CD4-positive, alpha-beta T cell (primary cell): ENCODE results near the gene ZC3H18. TPM values are rescaled to one million over a fixed set of nuclear protein-coding genes. Genes with fewer than 3 reads are reported as not detected.
A peak's percentile ranks its signal among the peaks of the same experiment; 100 is the strongest.

ENCODE experiments used
- ATAC-seq: fragments of 200-7000 bp; cut with Tn5 transposase; one replicate; pipeline ENCODE4 v1.10.0; 2022; ENCODE audit warnings: mild to moderate bottlenecking; ENCODE audit not compliant: poor library complexity
- CTCF ChIA-PET: fragments of 350-600 bp; sonication (Branson Sonifier 250); formaldehyde crosslinking; loops from one replicate; lab custom pipeline; 2021; ENCODE audit warnings: antibody characterized with exemption, inconsistent platforms; lab: Charles Lee
- POLR2A ChIA-PET: fragments of 350-600 bp; sonication (Branson Sonifier 250); formaldehyde crosslinking; loops from one replicate; lab custom pipeline; 2021; ENCODE audit warnings: antibody characterized with exemption, inconsistent platforms; lab: Charles Lee
- DNase-seq, 14 experiments: peaks; one replicate each; pipeline ENCODE4 v3.0.0-alpha.2; 2013 to 2020; ENCODE audit warnings: mixed read lengths in 2 of 14
- H3K27ac ChIP-seq, 2 donors: one replicate each; pipeline versions ENCODE4 v1.5.1 to v1.7.0; 2013; ENCODE audit warnings: low read length in 2 of 2, low read depth in 1 of 2, mild to moderate bottlenecking in 1 of 2
- H3K27me3 ChIP-seq, 2 experiments: 1 replicate in 1 of 2; 2 replicates in 1 of 2; pipeline versions ENCODE4 v1.6.1 to v1.7.0; 2013; ENCODE audit warnings: low read length in 2 of 2, control low read depth in 1 of 2, mild to moderate bottlenecking in 1 of 2, moderate library complexity in 1 of 2; ENCODE audit not compliant: insufficient read depth in 2 of 2, control insufficient read depth in 1 of 2
- H3K36me3 ChIP-seq: one replicate; pipeline ENCODE4 v1.6.1; 2013; ENCODE audit warnings: low read length, control low read depth; ENCODE audit not compliant: insufficient read depth
- H3K4me1 ChIP-seq: one replicate; pipeline ENCODE4 v1.6.1; 2013; ENCODE audit warnings: low read length, control low read depth; ENCODE audit not compliant: insufficient read depth
- H3K4me3 ChIP-seq: one replicate; pipeline ENCODE4 v1.5.1; 2013; ENCODE audit warnings: mild to moderate bottlenecking, low read length, moderate library complexity
- H3K9me3 ChIP-seq, 2 experiments: 1 replicate in 1 of 2; 2 replicates in 1 of 2; pipeline versions ENCODE4 v1.6.1 to v1.7.0; 2013; ENCODE audit warnings: low read length in 2 of 2, mild to moderate bottlenecking in 2 of 2, control low read depth in 1 of 2, moderate library complexity in 1 of 2; ENCODE audit not compliant: control insufficient read depth in 1 of 2, insufficient read depth in 1 of 2
- H3K27ac Mint-ChIP-seq: one replicate; pipeline ENCODE4 v1.8.0; 2020; ENCODE audit warnings: mixed read lengths
- H3K27me3 Mint-ChIP-seq: one replicate; pipeline ENCODE4 v1.8.0; 2021; ENCODE audit warnings: mixed read lengths
- H3K36me3 Mint-ChIP-seq: one replicate; pipeline ENCODE4 v1.8.0; 2021; ENCODE audit warnings: low read depth, mixed read lengths
- H3K4me1 Mint-ChIP-seq: one replicate; pipeline ENCODE4 v1.8.0; 2021; ENCODE audit warnings: low read depth, mixed read lengths
- H3K4me3 Mint-ChIP-seq: one replicate; pipeline ENCODE4 v1.8.0; 2020; ENCODE audit warnings: mild to moderate bottlenecking, mixed read lengths
- H3K9me3 Mint-ChIP-seq: one replicate; pipeline ENCODE4 v1.8.0; 2020; ENCODE audit warnings: mixed read lengths
- CTCF ChIP-seq: fragments of 200-600 bp; IDR thresholded peaks from one replicate; pipeline ENCODE4 v1.8.0; 2022; ENCODE audit warnings: antibody characterized with exemption, mild to moderate bottlenecking
- intact Hi-C, 2 experiments: fragments of 100-400 bp; cut with DNase I in 1 of 2; cut with micrococcal nuclease in 1 of 2; formaldehyde crosslinking; loops; one replicate each; pipeline versions ENCODE4 v1.15.1 to v1.9.0; 2023 to 2025; cut with DNase I, micrococcal nuclease
- total RNA-seq, 174 experiments: library from RNA in 2 of 174; stranded (reverse) in 2 of 174; gene quantifications; one replicate each; pipeline ENCODE4 v1.2.3 and lab custom pipeline; 2021 to 2026

Gene ZC3H18
- total RNA-seq, 2 experiments from 2014 or later: 92.6 to 93.7 TPM

- ATAC-seq: no peak
- CTCF ChIA-PET: no interaction called here
- Mint-ChIP-seq H3K27ac (no peak overlapping the region), H3K27me3 (peaks cover 25% of the 10 kb centered on the region), H3K36me3 (peaks cover 19% of the 10 kb centered on the region), H3K9me3 (no peaks in the 10 kb centered on the region), H3K4me1 (peaks cover 36% of the 10 kb centered on the region), H3K4me3 (peak overlapping the region; percentile 83)
- DNase-seq: no peak
- H3K36me3 ChIP-seq: peaks cover 10% of the 10 kb centered on the region
- no peak for TF ChIP-seq CTCF
- peaks cover 0 to 26% of the 10 kb centered on the region in 2 experiments for H3K9me3 ChIP-seq
- no peak overlapping the region for H3K4me3 ChIP-seq
- H3K27me3 ChIP-seq: peaks cover 13 to 19% of the 10 kb centered on the region in 2 experiments
- intact Hi-C loops: loop anchor here (2.0 to 10.0 kb wide), 4 partner anchors 15 to 51 kb away; partner anchors contain the start of gene CYBA (in 1 of the 2)
- peaks cover 78% of the 10 kb centered on the region for H3K4me1 ChIP-seq
- H3K27ac ChIP-seq: no peak overlapping the region
- POLR2A ChIA-PET: interaction anchor here (1.2 to 1.9 kb wide), 2 partner anchors 16 to 65 kb away, joined by 4 to 7 read pairs; no protein-coding TSS in a partner anchor
These were observed 65.6 kb downstream of the ZC3H18 start for GRCh38 chr16:88635671-88636319.

GRCh38 chr16:88636488-88637265 lies 66.5 kb downstream of the ZC3H18 start:
- Histone ChIP-seq H3K9me3 (peaks cover 0 to 27% of the 10 kb centered on the region in 2 experiments), H3K27me3 (peaks cover 13 to 19% of the 10 kb centered on the region in 2 experiments), H3K36me3 (peaks cover 7% of the 10 kb centered on the region), H3K4me1 (peaks cover 79% of the 10 kb centered on the region), H3K4me3 (no peak overlapping the region), H3K27ac (no peak overlapping the region)
- DNase-seq (no peak), ATAC-seq (no peak)
- peak overlapping the region; percentile 82 for H3K4me3 Mint-ChIP-seq
- H3K4me1 Mint-ChIP-seq: peaks cover 36% of the 10 kb centered on the region
- peaks cover 25% of the 10 kb centered on the region for H3K27me3 Mint-ChIP-seq
- intact Hi-C loops: loop anchor here (2.0 to 10.0 kb wide), 3 partner anchors 14 to 52 kb away; partner anchors contain the start of gene CYBA (in 1 of the 2)
- POLR2A ChIA-PET: interaction anchor here (1.2 to 1.9 kb wide), 4 partner anchors 14 to 64 kb away, joined by 3 to 7 read pairs (median 4); no protein-coding TSS in a partner anchor
- CTCF ChIA-PET: interaction anchor here (1.1 kb wide), 2 partner anchors 17 to 48 kb away, joined by 4 to 7 read pairs; no protein-coding TSS in a partner anchor
- H3K27ac Mint-ChIP-seq: peak overlapping the region; percentile 80
- no peaks in the 10 kb centered on the region for H3K9me3 Mint-ChIP-seq
- TF ChIP-seq CTCF: no peak
- peaks cover 10% of the 10 kb centered on the region for H3K36me3 Mint-ChIP-seq
